ENCODE measurements around the gene DUSP28.

- no peak for TF ChIP-seq CTCF (IDR thresholded peaks at IDR 0.05; ENCODE audit: low read depth, low read length)
- TF ChIP-seq EZH2phosphoT487 (IDR thresholded peaks at IDR 0.05; ENCODE audit: low read depth): no peak
Measured at GRCh38 chr2:240518981-240519380, 41.2 kb upstream of the DUSP28 start.

All from OCI-LY3 (cell line).